NCI-H69 (cell line): ENCODE data around the gene CDH5.

Experiments used
- DNase-seq: peaks from one replicate; lab custom pipeline; 2025; lab: John Stamatoyannopoulos, UW

The CDH5 gene

GRCh38 chr16:66416939-66417700 is 50.6 kb downstream of the CDH5 start:
- DNase-seq: no peak

DNA sequence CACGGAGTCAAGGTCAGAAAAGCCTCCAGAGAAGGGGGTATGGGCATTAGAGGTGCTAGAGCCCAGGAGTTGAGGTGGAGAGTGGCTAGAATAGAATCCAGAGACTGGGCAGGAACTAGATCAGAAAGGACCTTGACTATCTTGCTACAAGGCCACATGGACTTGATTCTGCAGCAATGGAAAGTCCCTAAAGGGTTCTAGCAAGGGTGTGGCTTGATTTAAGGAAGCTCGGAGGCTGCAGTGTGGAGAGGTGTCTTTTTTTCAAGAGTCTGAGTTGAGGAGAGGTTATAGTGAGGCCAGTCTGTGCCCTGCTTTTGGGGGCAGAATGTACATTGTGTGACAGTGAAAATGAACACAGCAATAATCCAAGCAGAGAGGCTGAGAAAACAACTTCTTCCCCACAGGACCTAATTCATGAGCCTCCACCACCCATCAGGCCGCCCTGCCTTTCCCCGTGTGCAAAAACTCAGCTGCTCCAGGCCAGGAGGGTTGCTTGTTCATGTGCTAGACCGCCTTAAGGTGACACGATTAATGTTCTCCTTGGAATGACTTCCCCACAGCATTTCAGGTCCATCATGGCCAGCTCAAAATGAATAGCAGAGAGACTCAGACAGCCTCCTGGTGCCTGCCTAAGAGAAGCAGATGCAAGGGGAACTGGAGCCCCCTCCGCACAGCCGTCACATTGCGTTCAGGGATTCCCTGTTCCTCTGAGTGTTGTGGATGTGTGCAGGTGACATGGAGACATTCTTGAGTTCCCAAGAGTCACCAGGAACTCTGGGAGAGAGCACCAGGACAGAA is 51.9 kb downstream of the CDH5 start:
- no peak for DNase-seq

DNA sequence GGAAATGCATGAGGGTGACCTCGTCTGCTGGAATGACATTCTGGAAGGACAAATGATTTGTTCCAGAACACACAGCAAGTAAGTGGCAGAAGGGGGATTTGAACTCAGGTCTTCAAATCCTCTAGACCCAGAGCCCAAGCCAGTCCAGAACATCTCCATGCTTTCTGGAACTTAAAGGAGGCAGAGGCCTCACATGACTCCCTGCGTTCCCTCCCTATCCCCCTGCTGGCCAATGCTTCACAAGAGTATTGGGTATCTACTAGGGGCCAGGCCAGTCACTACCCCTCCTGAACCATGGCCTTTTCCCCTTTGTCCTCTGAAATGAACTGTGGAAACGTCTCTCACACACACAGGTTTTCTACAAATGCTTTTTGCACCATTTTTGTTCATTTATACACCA is 53.0 kb downstream of the CDH5 start:
- no peak for DNase-seq

DNA sequence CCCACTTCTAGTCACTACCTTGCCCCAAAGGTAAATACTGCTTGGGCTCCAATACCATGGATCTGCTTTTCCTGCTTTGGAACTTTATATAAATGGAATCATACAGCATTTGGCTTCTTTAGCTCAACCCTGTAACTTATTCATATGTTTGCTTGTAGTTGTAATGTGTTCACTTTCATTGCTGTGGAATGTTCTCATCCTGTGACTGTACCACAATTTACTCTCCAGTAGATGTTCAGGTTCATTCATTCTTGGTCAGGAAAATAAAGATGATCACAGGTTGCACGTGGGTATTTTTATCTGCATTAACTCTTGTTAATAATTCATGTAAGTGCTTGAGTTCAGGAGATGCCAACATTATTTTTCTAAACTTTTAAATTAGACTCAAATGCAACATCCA is 53.9 kb downstream of the CDH5 start:
- no peak for DNase-seq

- DNase-seq: no peak
Observed at GRCh38 chr16:66421891-66422290, 55.4 kb downstream of the CDH5 start.

- no peak for DNase-seq
Observed at GRCh38 chr16:66422366-66422765, 55.9 kb downstream of the CDH5 start.

DNA sequence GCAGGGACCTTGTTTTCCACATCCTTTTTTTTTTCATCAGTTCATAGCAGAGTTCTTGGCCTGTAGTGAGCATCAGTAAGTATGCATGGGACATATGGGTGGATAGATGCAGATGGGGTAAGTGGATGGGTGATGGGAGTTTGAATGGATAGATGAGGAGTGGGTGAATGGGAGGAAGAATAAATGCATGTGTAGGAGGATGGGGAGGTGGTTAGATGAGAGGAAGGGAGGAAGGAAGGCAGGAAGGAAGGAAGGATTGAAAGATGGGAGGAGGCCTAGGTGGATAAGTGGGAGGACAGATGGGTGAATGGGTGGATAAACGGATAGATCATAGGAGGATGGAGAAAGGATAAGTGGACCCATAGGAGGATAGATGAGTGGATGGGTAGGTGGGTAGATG is 56.7 kb downstream of the CDH5 start:
- DNase-seq: no peak

- no peak for DNase-seq
Observed at GRCh38 chr16:66425651-66426050, 59.2 kb downstream of the CDH5 start.

GRCh38 chr16:66426112-66427035 is 59.9 kb downstream of the CDH5 start:
- no peak for DNase-seq

GRCh38 chr16:66427036-66427860 is 60.8 kb downstream of the CDH5 start, which contains the start of gene BEAN1:
Gene BEAN1, plus strand, starts transcription at chr16:66427295. Its CDS starts 10,382 bp downstream, at chr16:66437677.
- DNase-seq: peak; percentile 51

DNA sequence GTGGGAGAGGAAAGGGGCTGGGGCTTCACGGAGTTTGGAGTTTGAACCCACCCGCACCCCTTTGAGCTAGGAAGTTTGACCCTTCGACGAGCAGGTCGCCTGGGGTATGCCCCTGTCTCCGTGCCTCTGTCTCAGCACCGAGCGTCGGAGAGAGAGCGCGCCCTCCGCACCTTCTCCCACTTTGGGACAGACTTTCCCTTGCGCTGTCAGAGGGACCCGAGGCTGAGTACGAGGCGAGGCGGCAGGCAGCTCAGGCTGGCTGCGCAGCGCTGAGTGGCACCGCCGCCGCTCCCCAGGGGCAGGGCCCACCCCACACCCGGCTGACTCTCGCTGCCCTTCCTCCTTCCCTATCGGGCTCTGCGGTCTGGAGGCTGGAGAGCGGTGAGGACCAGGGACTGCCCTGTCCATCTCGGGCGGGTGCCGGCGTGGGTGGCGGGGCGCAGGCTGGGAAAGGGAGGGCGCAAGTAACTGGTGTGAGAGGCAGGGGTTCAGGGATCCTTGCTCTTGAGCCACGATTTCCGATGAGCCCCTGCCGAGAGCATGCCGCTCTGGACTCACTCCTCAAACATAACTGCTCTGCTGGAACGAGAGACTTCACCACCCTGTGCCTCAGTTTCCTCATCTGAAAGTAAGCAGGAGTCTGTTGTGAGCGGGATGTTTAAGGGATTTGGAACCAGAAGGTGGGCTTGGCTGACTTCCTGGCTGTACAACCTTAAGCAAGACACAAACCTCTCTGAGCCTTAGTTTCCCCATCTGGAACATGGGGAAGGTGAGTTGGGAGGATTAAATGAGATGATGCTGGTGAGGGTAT is 61.6 kb downstream of the CDH5 start:
- peak; percentile 4 for DNase-seq

DNA sequence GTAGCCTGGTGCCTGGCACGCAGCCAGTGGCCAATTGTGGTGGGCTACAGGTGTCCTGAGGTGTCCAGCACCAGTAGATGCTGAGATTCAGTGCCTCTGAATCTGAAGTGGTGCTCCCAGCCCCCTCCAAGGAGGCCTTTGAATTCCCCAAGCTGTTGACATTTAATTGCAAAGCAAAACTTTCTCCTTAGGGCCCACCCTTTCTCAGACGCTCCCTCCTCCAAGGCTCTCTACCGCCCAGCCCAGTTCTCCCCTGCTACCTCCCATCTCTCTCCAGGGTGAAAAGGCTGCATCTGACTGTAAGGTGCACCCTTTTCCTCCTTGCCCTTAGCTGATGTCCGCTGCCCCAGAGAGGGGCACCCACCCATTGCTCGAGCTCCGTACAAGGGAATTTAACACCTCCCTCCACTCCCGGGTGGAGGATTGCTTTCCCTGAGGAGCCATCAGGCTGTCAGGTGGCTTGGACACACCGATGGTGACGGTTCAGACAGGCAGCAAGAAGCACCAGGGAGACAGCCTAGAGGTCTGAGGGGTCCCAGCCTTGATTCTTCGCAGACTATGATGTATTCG is 62.3 kb downstream of the CDH5 start:
- DNase-seq: no peak

GRCh38 chr16:66429290-66429962 is 62.9 kb downstream of the CDH5 start:
- peak; percentile 61 for DNase-seq

DNA sequence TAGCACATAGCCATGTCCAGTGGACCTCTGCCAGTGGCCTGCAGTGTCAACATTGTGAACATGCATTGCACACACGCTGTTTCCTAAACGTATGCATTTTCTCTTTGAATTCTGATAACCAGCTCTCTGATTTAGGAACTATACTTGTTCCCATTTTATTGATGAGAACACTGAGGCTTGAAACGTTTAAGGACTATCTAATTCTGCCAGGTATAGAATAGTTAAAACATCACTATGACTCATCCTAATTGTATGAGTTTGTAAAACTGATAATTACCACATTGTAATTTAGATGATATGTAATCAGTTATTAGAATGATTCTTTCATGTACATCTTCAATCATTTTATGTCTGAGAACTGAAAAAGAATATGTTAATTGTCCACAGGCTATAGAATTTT is 63.7 kb downstream of the CDH5 start:
- peak; percentile 17 for DNase-seq

GRCh38 chr16:66431760-66432159 is 65.3 kb downstream of the CDH5 start:
- DNase-seq: no peak

DNA sequence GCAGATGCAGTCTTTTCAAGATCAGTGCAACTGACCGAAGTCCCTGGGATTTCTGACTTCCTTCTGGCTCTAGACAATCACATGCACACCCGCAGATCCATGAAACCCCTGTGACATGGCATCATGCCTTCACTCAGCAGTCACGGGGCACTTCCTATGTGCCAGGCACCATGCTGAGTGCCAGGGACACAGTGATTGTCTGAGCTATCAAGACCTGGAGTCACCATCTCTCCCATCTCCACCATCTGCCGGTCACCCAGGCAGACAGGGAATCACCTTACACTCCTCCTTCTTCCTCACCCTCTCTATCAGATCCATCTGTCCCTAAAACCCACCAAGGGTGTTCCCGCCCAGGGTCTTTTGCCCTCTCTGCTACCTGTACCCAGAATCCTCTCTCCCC is 65.9 kb downstream of the CDH5 start:
- peak; percentile 14 for DNase-seq

DNA sequence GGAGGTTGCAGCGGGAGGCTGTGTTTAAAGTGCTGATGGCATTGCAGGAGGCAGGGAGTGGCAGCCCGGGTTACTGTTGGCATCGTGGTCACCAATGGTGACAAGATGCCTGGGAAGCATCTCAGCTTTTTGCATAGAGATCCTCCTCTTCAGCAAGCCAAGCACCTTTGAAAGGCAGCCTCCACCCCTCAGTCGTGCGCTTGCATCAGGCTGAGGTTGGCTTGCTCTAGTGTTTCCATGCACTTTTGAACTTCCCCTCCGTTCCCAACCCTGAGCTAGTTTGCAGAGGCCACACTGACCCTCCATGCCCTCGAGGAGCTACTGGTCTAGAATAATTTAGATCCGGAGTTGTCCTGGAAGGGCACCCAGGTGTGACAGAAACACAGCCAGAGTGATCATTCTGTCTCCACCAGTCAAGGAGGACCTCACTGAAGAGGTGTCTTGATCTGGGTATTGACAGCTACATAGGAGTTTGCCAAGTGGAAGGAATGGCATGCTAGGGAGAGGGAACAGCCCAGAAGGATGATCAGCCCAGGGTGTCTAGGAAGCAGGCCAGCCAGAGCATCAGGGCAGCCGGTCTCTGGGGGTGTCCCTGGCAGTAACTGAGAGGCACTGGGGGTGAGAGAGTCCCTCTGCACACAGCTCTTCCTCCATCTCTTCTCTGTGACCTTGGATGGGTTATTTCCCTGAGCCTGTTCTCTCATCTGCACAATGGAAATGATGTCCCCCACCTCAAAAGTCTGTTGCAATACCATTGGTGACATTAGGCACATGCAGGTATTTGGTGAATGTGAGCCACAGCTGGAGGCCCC is 68.3 kb downstream of the CDH5 start:
- DNase-seq: no peak

DNA sequence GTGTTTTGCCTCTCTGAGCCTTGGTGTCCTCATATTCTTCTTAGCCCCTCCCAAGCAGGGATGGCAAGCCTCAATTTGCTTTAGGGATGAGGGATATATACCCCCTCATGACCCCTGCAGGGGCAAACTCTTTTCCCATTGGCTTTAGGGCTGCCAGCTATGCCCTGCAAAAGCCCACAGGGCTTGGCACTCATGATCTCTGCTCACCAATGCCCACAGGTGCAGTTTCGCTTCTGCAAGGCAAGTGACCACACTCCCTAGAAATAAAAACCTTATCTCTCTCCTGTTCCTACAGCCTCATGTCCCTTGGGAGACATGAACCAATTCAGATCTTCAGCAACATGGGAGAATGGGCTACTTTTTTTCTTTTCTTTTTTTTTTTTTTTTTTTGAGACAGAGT is 69.4 kb downstream of the CDH5 start:
- no peak for DNase-seq
